ENCODE data around the gene CCDC57. TPM values are rescaled to one million over a fixed set of nuclear protein-coding genes. Genes with fewer than 3 reads are reported as not detected.

CCDC57 gene
- total and polyA plus RNA-seq, 2 of the 8 experiments (the other 6 are each of a cell fraction or from before 2014, with no cell fraction given) = 8.4 to 12.9 TPM

- WGBS, 2 experiments (ENCODE audit: extremely low coverage in 1 of 2, insufficient coverage in 1 of 2, insufficient read length in 1 of 2, insufficient replicate concordance in 2 of 2, low coverage in 1 of 2, low lambda C conversion rate in 2 of 2, missing lambda C conversion rate in 1 of 2) = 96% methylated on average over 10 of the region's 10 CpGs; no CpG with 5 or more reads in 1 of the 2 experiments
- no peak overlapping the region for H2BK120ac ChIP-seq (replicated peaks; ENCODE audit: low read depth, low read length)
- TF ChIP-seq, protein P1, sequence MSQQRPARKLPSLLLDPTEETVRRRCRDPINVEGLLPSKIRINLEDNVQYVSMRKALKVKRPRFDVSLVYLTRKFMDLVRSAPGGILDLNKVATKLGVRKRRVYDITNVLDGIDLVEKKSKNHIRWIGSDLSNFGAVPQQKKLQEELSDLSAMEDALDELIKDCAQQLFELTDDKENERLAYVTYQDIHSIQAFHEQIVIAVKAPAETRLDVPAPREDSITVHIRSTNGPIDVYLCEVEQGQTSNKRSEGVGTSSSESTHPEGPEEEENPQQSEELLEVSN (IDR thresholded peaks at IDR 0.05) = no peak
- TF ChIP-seq RNF2 (IDR thresholded peaks at IDR 0.05; ENCODE audit: borderline replicate concordance, low read depth, low read length, missing control alignments, poor library complexity, severe bottlenecking) (no peak), MAX (IDR thresholded peaks at IDR 0.05) (no peak), NRF1 (IDR thresholded peaks at IDR 0.05; ENCODE audit: low read depth, low read length) (no peak), EGR1 (IDR thresholded peaks at IDR 0.05; ENCODE audit: borderline replicate concordance, low read depth, low read length) (no peak), FOSL1 (IDR thresholded peaks at IDR 0.05; ENCODE audit: insufficient read depth, low read depth, low read length) (no peak), CHD1 (IDR thresholded peaks at IDR 0.05; ENCODE audit: low read depth, low read length) (no peak), RFX5 (IDR thresholded peaks at IDR 0.05; ENCODE audit: borderline replicate concordance, low read depth, low read length) (no peak), BRCA1 (IDR thresholded peaks at IDR 0.05; ENCODE audit: low read depth, low read length) (no peak), CTBP2 (IDR thresholded peaks at IDR 0.05; ENCODE audit: borderline replicate concordance, insufficient read depth, insufficient read length, low read length) (no peak), ASH2L (IDR thresholded peaks at IDR 0.05; ENCODE audit: low read length) (no peak), SIRT6 (IDR thresholded peaks at IDR 0.05; ENCODE audit: low read length) (no peak), POLR2AphosphoS5 (IDR thresholded peaks at IDR 0.05; ENCODE audit: low read depth, low read length) (no peak), SP4 (IDR thresholded peaks at IDR 0.05; ENCODE audit: low read length) (no peak)
These were observed 53.8 kb downstream of the CCDC57 start for GRCh38 chr17:82158825-82159224.

More at GRCh38 chr17:82158825-82159224, 53.8 kb downstream of the CCDC57 start:
- Histone ChIP-seq H3K23ac (ENCODE audit: insufficient read length) (no peak overlapping the region), H4K5ac (ENCODE audit: insufficient read length, low read depth, low read length) (no peak overlapping the region), H3K4me1 (replicated peaks in 1 of 4; ENCODE audit: control insufficient read depth in 3 of 4, insufficient read depth in 4 of 4, low read length in 3 of 4) (no peaks in the 10 kb centered on the region), H3K79me2 (ENCODE audit: control insufficient read depth in 1 of 2, insufficient read depth in 2 of 2, low read length in 2 of 2) (no peaks in the 10 kb centered on the region), H3K9me3 (ENCODE audit: insufficient read depth in 2 of 2, low read depth in 1 of 2, low read length in 1 of 2) (no peaks in the 10 kb centered on the region), H3K4ac (replicated peaks; ENCODE audit: insufficient read length, low read depth, low read length) (no peak overlapping the region), H2BK5ac (ENCODE audit: low read depth, low read length) (no peak overlapping the region), H3K27ac (ENCODE audit: low read depth, low read length) (no peak overlapping the region), H3K4me2 (ENCODE audit: insufficient read depth in 1 of 2, low read depth in 2 of 2, low read length in 2 of 2) (no peak overlapping the region), H3K9ac (replicated peaks in 1 of 4; ENCODE audit: extremely low read depth in 1 of 4, low read depth in 3 of 4, low read length in 3 of 4) (no peak overlapping the region), H4K20me1 (replicated peaks in 1 of 2; ENCODE audit: control insufficient read depth in 1 of 2, insufficient read depth in 2 of 2, low read length in 2 of 2) (peaks cover 2 to 15% of the 10 kb centered on the region in 2 experiments), H3K18ac (ENCODE audit: extremely low read depth, low read length) (no peak overlapping the region), H3K79me1 (ENCODE audit: low read depth, low read length) (no peaks in the 10 kb centered on the region; the same call in 1 of the 2 replicates), H2BK15ac (ENCODE audit: low read length) (no peak overlapping the region), H2BK12ac (ENCODE audit: low read depth, low read length) (no peak overlapping the region), H3K27me3 (replicated peaks in 1 of 4; ENCODE audit: control insufficient read depth in 3 of 4, extremely low read depth in 1 of 4, insufficient read depth in 3 of 4, low read length in 3 of 4) (no peaks in the 10 kb centered on the region), H3K23me2 (ENCODE audit: low read depth, low read length) (no peaks in the 10 kb centered on the region), H4K91ac (replicated peaks; ENCODE audit: insufficient read length, low read length) (no peak overlapping the region), H2AFZ (ENCODE audit: low read length) (no peak overlapping the region), H2AK5ac (ENCODE audit: low read depth, low read length) (no peak overlapping the region), H3K4me3 (ENCODE audit: extremely low read depth in 1 of 4, insufficient read depth in 2 of 4, low read depth in 3 of 4, low read length in 4 of 4) (no peak overlapping the region), H2BK20ac (ENCODE audit: low read length) (no peak overlapping the region), H4K8ac (ENCODE audit: extremely low read depth, insufficient read depth, low read length) (no peak overlapping the region), H3K14ac (ENCODE audit: insufficient read length) (no peak overlapping the region), H3K56ac (replicated peaks; ENCODE audit: insufficient read length, low read depth, low read length) (no peak overlapping the region), H3K36me3 (ENCODE audit: control insufficient read depth in 2 of 4, insufficient read depth in 4 of 4, low read length in 3 of 4) (peaks cover 0 to 3% (median 0%) of the 10 kb centered on the region in 4 experiments; a peak in 2 of 8 replicates)
- no peak for DNase-seq (ENCODE audit: low read depth in 1 of 2, low spot score in 2 of 2)
- CTCF ChIA-PET (ENCODE audit: partially characterized antibody) = interaction anchor here (1.1 to 1.9 kb wide), 2 partner anchors 45 to 57 kb away, joined by 3 to 4 read pairs; no protein-coding TSS in a partner anchor
- no peak for FAIRE-seq
- POLR2A ChIA-PET (ENCODE audit: partially characterized antibody) = interaction anchor here (2.3 kb wide), 1 partner anchor 60 kb away, joined by 8 read pairs; no protein-coding TSS in a partner anchor
